HG02870 (cell line): ENCODE data around the gene CBL.
A peak's percentile ranks its signal among the peaks of the same experiment; 100 is the strongest.

Experiments used
- ATAC-seq: cut with Tn5 transposase; IDR thresholded peaks from one replicate; pipeline ENCODE4 v1.9.1; 2021; ENCODE audit warnings: mild to moderate bottlenecking, moderate library complexity; ENCODE audit not compliant: unreplicated experiment

CBL gene

DNA sequence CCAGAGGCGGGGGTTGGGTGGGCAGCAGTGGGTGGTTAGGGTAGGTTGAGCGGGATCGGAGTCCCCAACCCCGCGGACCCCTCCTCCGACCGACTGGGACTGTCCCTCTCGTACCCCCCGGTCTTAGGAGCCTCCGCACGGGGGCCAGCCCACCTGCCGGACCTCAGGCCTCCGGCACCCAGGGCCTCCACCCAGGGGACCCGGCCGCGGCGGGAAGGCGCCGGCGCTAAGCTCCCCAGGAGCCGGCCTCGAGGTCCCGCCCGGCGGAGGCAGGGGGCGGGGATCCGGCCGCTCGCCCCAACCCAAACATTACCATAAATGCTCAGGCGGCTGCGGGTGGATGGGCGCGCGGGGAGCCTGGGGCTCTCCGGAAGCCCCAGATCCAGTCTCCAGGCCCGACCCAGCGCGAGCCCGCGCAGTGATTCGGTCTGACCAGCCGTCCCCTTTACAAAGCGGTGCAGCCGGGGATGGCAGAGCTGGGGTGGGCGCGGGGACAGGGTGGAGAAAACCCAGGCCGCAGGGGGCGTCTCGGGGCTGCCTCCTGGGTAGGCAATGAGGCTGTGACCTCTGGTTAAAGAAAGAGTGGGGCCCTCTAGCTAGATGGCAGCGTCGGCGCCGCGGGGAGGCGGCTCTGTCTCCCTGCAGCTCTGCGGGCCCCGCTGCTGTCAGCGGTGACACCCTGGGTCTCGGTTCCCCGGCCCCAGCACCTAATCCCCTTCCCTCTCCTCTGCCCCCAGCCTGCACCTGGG is 114.8 kb downstream of the CBL start:
- peak; percentile 50 for ATAC-seq

DNA sequence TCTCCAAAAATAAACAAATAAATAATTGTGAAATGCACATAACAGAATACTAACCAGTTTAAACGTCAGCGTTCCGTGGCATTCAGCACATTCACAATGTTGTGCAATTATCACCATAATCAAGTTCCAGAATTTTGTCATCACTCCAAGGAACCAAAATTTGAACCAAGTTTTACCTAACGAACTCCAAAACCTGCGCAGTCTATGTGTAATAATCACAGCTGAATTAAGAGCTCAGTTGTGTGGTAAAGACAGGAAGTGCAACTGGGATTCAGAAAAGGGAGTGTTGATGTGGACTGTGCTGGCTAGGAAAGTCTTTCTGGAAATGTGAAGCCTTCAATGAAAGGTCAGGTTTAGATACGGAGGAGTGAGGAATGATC is 116.2 kb downstream of the CBL start:
- ATAC-seq: no peak

DNA sequence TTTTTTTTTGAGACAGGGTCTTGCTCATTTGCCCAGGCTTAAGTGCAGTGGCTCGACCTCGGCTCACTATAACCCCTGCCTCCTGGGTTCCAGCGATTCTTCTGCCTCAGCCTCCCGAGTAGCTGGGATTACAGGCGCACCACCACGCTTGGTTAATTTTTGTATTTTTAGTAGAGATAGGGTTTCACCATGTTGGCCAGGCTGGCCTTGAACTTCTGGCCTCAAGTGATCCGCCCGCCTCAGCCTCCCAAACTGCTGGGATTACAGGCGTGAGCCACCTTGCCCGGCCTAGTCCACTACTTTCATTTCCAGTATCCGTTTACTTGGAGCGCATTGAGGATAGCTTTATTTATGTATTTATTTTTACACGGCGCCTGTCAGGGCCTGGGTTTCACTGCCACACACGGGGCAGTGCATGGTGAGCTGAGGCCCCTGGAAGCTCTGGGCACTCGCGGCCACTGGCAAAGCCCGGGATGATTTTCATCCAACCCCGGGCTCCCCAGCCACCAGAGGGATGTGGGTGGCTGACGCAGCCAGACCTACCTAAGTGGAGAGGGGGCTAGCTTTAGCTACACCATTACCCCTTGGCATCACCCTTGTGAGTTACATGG is 116.9 kb downstream of the CBL start:
- ATAC-seq: no peak

DNA sequence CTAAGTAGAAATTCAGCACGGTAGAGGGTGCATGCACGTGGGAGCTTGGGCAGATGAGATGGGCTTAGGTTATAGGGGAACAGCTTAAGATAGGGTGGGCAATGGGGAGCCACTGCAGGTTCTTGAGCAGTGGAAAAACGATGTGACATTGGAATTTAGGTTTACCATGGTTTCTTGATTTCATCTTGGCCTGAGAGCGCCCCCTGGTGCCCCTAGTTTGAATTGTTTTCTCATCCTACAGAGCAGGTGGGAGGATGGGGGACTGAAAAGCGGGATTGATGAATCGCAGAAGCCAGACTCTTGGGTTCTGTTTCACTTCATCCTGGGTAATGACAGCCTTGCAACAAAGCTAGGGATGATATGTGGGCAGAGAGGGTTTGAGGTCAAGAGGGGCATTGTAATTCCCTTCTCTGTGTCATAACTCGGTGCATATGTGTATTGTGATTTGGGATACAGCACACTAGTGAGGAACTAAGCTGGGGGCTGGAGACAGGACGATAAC is 117.4 kb downstream of the CBL start:
- ATAC-seq: no peak

DNA sequence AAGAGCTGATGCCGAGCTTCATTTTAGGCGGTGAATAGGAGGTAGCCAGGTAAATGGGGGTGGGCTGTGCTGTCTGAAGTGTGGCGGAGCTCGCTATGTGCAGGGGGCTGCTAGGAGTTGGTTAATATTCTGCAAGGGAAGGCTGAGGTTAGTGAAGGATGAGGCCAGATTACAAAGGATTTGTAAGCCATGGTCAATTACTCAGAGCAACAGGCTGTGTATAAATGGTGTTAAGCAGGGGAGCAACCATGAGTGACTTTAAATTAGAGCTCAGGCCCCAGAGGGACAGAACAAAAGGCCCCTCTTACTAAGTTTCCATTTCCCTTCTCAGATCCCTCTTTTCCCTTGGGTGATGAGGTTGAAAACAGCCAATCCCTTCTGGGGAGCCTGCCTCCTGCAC is 118.0 kb downstream of the CBL start:
- no peak for ATAC-seq

DNA sequence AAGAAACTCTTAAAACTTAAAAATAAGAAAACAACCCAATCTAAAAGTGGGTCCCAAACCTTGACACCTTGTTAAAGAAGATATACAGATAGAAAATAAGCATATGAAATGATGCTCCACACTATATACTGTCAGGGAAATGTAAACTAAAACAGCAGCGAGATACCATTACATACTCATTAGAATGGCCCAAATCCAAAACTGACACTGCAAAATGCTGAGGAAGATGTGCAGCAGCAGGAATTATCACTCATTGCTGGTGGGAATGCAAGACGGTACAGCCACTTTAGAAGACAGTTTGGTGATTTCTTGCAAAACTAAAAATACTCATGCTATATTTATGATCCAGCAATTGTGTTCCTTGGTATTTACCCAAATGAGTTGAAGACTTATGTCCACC is 123.2 kb downstream of the CBL start:
- ATAC-seq: no peak

DNA sequence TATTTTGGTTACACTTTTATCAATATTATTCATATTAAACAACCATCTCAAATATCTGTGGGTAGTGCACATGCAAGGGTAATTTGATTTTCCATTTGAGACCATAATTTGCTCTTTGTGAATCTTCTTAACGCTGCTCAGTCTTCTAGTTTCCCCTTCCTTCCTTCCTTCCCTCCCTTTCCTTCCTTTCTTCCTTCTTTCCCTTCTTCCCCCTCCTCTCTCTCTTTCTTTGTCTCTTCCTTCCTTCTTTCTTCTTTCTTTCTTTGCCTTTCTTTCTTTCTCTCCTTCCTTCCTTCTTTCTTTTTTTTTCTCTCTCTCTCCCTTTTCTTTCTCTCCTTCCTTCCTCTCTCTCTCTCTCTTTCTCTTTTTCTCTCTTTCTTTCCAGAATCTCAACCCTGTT is 124.1 kb downstream of the CBL start:
- no peak for ATAC-seq

DNA sequence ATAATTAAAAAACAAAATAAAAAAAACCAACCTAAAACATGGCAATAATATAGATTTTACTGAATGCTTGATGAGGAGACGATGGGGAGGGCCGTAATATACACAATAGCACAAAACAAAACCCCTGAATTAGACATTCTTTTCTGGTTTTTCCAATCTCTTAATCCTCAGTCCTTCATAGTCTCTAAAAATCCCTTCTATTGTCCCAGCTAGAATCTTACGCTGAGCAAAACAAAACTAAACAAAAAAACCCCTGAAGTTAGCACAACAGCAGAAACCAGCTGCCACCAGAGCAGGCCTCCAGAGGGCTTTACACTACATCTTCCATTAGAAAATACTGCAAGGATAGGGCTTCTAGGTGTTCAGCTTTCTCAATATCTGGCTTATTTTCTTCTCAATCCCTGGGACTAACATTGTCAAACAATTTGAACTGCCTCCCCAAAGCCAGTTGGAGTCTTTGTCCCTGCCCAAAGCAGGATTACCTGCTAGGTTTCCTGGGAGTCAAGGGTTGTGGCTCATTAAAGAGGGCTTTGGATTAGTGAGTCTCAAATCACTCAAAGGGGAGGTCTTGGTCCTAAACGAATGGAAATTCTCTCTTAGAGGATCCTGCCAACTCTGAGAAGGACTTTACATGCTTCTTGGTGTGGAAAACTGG is 126.1 kb downstream of the CBL start:
- no peak for ATAC-seq

DNA sequence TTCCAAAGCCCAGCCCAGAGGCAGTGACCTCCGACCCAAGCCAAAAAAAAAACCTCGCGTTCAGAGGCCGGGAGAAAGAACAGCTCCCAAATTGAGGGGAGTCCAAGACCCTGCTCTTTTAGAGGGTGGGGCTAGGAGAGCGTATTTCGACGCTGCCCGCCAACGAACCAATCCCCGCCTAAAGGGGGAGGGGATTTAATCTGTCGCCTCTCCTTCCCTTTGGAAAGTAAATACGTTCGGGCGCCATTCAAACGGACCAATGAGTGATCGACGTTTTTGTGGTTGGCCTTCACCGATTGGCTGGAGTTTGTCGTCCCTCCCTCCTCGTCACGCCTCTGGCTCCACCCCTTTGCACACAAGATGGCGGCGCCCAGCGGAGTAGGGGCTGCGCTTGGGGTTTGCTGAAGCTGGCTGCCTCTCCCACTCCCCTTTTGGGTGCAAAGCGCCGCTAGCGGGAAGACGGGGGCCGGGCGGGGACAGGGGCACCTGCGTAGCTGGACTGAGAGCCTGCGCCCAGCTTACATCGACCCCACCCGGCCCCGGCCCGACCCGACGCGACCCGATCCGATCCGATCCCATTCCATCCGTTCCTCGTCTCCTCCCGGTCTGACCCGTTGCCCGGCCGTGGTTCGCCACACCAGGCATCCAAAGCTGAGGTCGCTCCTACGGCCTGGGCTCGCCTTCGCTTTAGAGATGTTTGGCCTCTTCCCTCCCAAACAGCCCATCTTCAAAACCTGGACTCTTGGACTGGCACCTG is 128.2 kb downstream of the CBL start, which contains the start of gene RNF26:
TSS of gene RNF26 (plus strand) at position 354 of the 757 bp plus-strand sequence. CDS start 596 bp downstream, outside the sequence.
- peak; percentile 94 for ATAC-seq

DNA sequence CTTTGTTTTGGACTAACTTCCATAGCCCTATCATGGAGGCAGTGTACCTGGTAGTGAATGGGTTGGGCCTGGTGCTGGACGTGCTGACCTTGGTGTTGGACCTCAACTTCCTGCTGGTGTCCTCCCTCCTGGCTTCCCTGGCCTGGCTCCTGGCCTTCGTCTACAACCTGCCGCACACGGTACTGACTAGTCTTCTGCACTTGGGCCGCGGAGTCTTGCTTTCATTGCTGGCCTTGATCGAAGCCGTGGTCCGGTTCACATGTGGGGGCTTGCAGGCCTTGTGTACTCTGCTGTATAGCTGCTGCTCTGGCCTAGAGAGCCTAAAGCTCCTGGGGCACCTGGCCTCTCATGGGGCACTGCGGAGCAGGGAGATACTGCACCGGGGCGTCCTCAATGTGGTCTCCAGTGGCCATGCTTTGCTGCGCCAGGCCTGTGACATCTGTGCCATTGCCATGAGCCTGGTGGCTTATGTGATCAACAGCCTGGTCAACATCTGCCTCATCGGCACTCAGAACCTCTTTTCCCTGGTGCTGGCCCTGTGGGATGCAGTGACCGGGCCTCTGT is 129.0 kb downstream of the CBL start:
- no peak for ATAC-seq

DNA sequence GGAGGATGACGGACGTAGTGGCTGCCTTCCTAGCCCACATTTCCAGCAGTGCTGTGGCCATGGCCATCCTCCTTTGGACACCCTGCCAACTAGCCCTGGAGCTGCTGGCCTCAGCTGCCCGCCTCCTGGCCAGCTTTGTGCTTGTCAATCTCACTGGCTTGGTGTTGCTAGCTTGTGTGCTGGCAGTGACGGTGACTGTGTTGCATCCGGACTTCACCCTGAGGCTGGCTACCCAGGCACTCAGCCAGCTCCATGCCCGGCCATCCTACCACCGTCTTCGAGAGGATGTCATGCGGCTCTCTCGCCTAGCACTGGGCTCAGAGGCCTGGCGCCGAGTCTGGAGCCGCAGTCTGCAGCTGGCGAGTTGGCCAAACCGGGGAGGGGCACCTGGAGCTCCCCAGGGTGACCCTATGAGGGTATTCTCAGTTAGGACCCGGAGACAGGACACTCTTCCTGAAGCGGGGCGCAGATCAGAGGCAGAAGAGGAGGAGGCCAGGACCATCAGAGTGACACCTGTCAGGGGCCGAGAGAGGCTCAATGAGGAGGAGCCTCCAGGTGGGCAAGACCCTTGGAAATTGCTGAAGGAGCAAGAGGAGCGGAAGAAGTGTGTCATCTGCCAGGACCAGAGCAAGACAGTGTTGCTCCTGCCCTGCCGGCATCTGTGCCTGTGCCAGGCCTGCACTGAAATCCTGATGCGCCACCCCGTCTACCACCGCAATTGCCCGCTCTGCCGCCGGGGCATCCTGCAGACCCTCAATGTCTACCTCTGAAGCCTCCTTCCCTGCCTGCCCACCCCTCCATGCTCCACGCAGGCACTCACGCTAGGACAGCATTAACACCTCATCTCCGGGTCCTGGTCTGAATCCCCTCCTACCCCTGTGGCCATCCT is 129.8 kb downstream of the CBL start:
- ATAC-seq: no peak

DNA sequence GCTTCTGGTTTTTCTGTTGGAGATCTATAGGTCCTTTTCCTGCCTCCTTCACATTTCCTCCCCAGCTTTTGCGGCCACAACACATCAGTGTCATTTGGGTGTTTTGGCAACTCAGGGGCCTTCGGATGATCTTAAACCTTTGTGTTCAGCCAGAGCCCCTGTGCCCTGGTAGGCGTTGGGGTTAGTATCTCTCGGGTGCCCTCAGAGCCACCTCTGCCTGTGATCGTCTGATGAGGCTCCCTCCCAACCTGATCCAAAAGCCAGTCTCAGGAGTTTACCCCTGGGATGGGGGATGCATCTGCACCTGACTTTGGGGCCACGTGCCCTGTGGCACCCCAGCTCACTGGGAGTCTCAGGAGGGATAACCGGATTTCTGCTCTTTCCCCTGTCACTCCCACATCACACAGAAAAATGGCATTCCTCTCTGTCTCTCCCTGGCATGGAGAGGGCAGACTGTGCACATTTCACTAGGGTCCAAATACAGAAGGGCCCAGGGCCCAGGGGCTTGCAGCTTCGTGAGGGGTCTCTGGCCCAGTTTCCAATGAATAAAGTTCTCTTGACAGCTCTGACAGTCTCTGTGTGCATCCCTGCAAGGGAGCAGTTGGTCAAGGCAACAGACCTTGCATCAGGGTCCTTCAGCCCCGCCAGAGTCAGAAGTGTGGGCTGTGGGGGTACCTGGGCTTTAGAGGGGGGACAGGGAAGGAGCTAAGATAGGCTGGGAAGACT is 130.8 kb downstream of the CBL start:
- ATAC-seq: no peak

DNA sequence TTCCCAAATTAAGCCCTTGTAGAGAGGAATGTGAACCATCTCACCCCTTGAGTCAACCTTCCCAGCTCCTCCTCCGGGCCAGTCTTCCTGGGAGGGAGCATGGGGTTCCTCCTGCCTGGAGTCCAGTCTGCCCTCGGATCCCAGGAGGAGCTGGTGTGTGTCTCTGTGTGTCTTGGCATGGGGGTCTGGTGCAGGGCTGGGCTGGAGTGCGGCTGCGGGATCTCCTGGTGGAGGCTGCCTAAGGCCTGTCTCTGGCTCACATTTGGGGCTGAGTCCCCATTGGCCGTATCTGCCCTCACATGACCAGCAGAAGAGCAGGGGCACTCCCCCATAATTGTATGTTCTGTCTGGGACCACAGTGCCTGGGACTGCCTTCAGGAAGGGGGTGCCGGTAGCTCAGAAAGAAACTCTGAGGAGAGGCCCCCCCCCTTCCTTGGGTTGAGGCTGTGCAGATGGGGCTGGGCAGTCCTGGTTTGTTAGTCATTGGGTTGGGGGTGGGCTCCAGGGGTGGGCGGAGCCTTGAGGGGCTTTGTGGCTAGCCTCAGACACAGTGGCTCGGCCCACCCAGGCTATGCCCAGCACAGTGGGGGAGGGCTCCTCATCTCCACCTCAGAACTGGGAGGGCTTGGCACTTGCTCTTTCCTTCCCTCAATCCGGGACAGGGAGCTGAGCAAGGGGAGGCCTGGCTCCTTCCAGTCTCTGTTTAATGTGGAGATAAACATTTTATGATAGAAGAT is 131.6 kb downstream of the CBL start:
- no peak for ATAC-seq

DNA sequence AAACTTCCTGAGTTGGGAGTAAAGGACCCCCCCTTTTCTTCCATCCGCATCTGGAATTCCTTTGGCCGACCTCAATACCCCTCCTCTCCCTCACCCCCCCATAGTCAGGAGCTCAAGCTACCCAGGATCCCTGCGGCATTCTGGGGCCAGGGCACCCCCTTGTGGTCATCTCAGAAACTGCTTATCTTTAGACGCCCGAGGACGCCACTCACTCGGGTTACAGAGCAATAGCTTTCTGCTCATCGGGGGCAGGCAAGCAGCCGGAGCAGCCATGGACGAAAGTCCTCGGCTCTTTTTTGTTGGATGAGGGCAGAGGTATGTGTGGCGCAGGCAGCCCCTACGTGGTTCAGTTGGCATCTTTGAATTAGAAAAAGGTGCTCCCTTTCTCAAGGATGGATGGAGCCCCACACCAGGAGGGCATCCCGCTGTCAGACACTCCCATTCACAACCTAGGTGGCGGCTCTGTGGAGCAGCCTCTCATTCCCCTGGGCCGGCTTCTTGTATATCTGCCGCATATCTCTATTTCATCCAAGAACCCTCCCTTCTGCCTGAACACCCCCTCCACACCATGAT is 132.3 kb downstream of the CBL start:
- no peak for ATAC-seq

DNA sequence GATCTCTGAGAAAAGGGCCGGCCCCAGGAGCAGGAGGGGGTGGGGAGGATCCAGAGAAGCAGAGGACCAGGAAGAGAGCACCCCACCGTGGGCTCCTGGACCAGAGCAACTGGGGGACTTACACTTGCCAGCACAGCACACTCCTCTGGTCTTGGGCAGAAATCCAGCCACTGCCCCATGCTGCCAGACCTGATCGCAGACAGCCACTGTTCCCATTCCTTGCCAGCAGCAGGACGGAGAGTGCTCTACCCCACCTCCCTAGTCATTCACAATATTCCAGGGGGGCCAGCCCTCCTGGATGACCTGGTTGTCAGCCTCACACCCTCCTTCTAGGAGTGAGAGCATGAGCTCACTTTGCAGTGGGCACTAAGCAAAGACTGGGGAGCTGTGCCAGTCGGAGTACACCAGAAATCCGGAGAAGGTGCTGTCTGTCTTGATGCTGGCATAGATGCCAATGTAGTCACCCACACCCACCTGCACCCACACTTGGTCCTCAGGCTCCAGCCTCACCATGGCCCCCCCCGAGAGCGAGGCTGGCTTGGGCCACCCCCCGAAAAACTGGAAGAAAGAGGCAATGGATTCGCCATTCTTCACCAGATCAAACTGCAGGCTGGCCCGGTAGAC is 132.9 kb downstream of the CBL start:
- no peak for ATAC-seq

DNA sequence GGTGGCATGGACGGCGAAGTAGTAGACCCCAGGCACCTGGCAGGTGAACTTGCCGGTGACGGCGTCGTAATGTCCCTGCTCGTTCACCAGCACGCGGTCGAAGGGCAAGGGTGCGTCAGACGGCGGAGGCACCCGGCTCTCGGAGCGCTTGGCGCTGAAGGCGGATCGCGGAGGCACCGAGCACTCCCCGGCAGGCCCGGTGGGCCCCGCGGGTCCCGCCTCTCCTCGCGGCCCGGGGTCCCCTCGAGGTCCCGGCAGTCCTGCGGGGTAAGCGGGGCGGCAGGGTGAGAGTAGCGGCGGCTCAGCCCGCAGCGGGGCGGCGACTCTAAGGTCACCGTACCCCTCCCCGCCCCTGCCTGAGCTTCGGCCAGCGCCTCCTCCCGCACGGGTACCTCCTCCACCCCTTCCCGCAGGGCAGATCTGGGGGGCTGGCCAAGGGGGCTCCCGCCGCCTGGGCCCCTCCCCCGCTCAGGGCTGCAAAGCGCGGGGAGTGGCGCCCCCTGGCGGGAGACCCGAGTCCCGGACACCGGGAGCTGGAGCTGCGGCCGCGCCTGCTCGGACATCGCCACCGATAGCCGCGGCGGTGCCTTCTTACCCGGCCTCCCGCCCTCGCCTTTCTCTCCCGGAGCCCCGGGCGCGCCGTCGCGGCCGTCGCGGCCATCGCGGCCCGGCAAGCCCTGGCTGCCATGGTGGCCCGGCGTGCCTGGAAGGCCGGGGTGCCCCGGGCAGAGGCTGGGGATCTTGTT is 133.6 kb downstream of the CBL start:
- ATAC-seq: no peak
